ENCODE data around the gene BRD9. TPM values are rescaled to one million over a fixed set of nuclear protein-coding genes. Genes with fewer than 3 reads are reported as not detected.

BRD9 gene
- total and polyA plus RNA-seq, 2 donors (not counting 1 experiment from before 2014, with no cell fraction given): 13.0 to 35.3 TPM

DNA sequence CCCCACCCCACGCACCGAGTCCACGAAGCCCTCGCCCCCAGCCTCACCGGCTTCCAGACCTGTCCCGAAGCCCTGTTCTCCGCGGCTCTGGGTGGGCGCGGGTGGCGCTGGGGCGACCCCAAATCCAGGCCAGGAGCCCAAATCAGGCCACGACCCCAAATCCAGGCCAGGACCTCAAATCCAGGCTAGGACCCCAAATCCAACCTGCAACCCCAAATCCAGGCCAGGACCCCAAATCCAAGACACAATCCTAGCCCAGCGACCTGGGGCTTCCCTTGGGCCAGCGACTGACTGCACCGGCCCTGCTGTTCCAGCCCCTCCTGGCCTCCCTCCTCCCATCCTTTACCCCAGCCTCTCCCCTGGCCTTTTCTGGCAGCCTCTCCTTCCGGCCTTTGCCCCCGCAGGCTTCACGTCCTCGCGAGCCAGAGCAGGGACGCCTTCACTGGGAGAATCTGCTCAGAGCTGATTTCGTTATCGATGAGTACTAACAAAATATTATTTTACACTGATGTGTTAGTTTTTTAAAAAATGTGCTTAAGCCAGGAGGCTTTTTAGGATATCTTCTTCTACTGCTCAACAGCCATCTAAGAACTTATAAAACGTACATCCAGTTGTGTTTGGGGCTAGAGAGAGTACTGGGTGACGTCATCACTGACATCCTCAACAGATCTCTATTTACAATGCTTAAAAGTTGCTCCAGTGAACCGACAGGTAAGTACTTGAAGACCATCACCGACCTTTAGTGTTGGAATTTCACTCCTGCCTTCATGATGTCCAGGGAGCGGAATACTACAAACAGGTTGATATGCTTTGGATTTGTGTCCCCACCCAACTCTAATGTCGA lies 34.8 kb upstream of the BRD9 start:
- peaks cover 4% of the 10 kb centered on the region for H3K27me3 ChIP-seq (ENCODE audit: control insufficient read depth, insufficient read depth, low read length)
- no peaks in the 10 kb centered on the region for H4K20me1 ChIP-seq (ENCODE audit: control insufficient read depth, extremely low read depth, insufficient read depth, low read length)
- no peak overlapping the region for H3K9ac ChIP-seq (ENCODE audit: insufficient read depth, low read length)
- no peak overlapping the region for H2AFZ ChIP-seq (ENCODE audit: low read length)
- peaks cover 3% of the 10 kb centered on the region for H3K4me1 ChIP-seq (ENCODE audit: control insufficient read depth, extremely low read depth, insufficient read depth, low read length)
- H3K36me3 ChIP-seq (ENCODE audit: control insufficient read depth, insufficient read depth, low read length): peaks cover 2% of the 10 kb centered on the region
- H3K27ac ChIP-seq (ENCODE audit: insufficient read depth, low read length): no peak overlapping the region
- H3K4me3 ChIP-seq (replicated peaks in 1 of 4; ENCODE audit: control extremely low read depth in 1 of 4, insufficient read depth in 1 of 4, low read depth in 3 of 4, low read length in 4 of 4): no peak overlapping the region
- no peak for DNase-seq (ENCODE audit: low read depth in 2 of 2)
- TF ChIP-seq, protein P1, sequence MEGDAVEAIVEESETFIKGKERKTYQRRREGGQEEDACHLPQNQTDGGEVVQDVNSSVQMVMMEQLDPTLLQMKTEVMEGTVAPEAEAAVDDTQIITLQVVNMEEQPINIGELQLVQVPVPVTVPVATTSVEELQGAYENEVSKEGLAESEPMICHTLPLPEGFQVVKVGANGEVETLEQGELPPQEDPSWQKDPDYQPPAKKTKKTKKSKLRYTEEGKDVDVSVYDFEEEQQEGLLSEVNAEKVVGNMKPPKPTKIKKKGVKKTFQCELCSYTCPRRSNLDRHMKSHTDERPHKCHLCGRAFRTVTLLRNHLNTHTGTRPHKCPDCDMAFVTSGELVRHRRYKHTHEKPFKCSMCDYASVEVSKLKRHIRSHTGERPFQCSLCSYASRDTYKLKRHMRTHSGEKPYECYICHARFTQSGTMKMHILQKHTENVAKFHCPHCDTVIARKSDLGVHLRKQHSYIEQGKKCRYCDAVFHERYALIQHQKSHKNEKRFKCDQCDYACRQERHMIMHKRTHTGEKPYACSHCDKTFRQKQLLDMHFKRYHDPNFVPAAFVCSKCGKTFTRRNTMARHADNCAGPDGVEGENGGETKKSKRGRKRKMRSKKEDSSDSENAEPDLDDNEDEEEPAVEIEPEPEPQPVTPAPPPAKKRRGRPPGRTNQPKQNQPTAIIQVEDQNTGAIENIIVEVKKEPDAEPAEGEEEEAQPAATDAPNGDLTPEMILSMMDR (conservative IDR thresholded peaks at IDR 0.05 in 1 of 2, IDR thresholded peaks at IDR 0.05 in 1 of 2; ENCODE audit: low read depth in 1 of 2, low read length in 2 of 2): no peak
- no peak for TF ChIP-seq EZH2 (IDR thresholded peaks at IDR 0.05; ENCODE audit: low read length, missing control alignments)
- H3K4me2 ChIP-seq (ENCODE audit: extremely low read depth, insufficient read depth, low read length): no peak overlapping the region
- H3K9me3 ChIP-seq (ENCODE audit: control insufficient read depth, insufficient read depth, low read depth, low read length): no peaks in the 10 kb centered on the region
- H3K79me2 ChIP-seq (ENCODE audit: control insufficient read depth, insufficient read depth, low read length): no peaks in the 10 kb centered on the region

DNA sequence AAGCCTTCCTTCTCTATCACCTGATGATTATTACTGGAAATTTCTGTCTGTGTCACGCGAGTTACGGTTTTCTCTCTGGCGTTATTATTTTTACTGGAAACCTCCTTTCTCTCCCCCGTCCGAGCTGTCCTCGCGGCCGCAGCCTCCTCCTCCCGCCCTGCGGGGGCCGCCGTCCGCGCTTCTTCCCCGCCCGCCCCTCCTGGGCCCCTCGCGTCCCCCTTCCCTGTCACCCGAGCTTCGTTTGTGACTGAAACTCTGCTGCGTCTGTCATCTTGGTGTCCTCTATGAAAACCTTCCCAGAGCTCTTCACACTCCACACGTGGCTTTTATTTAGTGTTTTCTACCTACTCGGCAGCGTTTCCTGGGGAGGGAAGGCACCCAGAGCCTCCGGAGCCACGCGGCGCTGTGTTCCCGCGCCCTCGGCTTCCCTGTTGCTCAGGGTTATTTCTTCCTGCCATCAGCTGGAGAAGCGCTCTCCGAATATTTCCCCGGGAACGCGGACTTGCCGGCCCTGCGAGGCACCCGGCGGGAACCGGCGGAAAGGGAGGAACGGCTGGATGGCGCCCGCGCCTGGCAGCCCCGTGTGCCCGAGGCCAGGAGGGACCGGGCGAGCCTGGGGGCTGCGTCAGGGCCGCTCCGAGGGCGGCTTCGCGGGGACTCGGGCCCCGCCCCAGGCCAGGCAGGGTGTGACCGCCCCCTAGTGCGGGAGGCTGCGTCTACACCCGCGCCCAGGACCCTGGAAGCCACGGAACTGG lies 34.0 kb upstream of the BRD9 start:
- no peak overlapping the region for H3K27ac ChIP-seq (ENCODE audit: insufficient read depth, low read length)
- peak overlapping the region; percentile 13 for H3K4me2 ChIP-seq (ENCODE audit: extremely low read depth, insufficient read depth, low read length)
- peaks cover 4% of the 10 kb centered on the region for H3K27me3 ChIP-seq (ENCODE audit: control insufficient read depth, insufficient read depth, low read length)
- H2AFZ ChIP-seq (ENCODE audit: low read length): no peak overlapping the region
- H3K36me3 ChIP-seq (ENCODE audit: control insufficient read depth, insufficient read depth, low read length): peaks cover 2% of the 10 kb centered on the region
- no peak overlapping the region for H3K9ac ChIP-seq (ENCODE audit: insufficient read depth, low read length)
- H3K4me3 ChIP-seq (replicated peaks in 1 of 4; ENCODE audit: control extremely low read depth in 1 of 4, insufficient read depth in 1 of 4, low read depth in 3 of 4, low read length in 4 of 4): peak overlapping the region in 2 of 4 experiments; percentile 37 to 48
- H4K20me1 ChIP-seq (ENCODE audit: control insufficient read depth, extremely low read depth, insufficient read depth, low read length): no peaks in the 10 kb centered on the region
- DNase-seq (ENCODE audit: low read depth in 2 of 2): peak; percentile 18 to 29
- no peaks in the 10 kb centered on the region for H3K4me1 ChIP-seq (ENCODE audit: control insufficient read depth, extremely low read depth, insufficient read depth, low read length)
- H3K9me3 ChIP-seq (ENCODE audit: control insufficient read depth, insufficient read depth, low read depth, low read length): no peaks in the 10 kb centered on the region
- H3K79me2 ChIP-seq (ENCODE audit: control insufficient read depth, insufficient read depth, low read length): no peaks in the 10 kb centered on the region
- TF ChIP-seq, protein P1 (conservative IDR thresholded peaks at IDR 0.05 in 1 of 2, IDR thresholded peaks at IDR 0.05 in 1 of 2; ENCODE audit: low read depth in 1 of 2, low read length in 2 of 2): peak; percentile 8 to 32
- TF ChIP-seq EZH2 (IDR thresholded peaks at IDR 0.05; ENCODE audit: low read length, missing control alignments): no peak

DNA sequence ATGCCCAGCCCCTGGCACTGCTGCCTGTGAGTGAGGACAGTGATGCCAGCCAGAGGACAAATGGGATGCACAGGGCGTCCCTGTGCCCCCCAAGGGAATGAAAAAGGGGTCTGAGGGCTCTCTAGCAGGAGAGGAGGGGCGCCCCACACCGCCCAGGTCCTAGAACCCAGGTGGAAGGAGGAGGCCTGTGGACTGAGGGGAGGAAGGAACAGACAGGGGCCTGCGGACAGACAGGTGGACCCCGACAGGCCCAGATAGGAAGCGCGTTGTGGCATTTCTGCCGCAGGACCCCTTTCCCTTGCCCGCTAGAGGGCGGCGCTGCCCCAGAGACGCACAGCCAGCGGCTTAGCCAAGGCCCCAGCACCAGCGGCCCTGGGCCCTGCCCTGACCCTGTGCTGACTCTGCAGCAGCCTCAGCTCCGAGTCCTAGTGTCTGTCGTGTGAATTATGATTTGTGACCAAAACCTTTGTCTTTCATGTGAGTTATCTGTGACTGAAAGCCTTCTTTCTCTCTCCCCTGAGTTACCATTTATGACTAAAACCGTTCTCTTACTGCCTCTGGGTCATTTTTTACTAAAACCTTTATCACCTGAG lies 30.8 kb upstream of the BRD9 start:
- H4K20me1 ChIP-seq (ENCODE audit: control insufficient read depth, extremely low read depth, insufficient read depth, low read length): no peaks in the 10 kb centered on the region
- no peaks in the 10 kb centered on the region for H3K79me2 ChIP-seq (ENCODE audit: control insufficient read depth, insufficient read depth, low read length)
- H3K4me2 ChIP-seq (ENCODE audit: extremely low read depth, insufficient read depth, low read length): no peak overlapping the region
- no peak overlapping the region for H3K9ac ChIP-seq (ENCODE audit: insufficient read depth, low read length)
- H3K4me1 ChIP-seq (ENCODE audit: control insufficient read depth, extremely low read depth, insufficient read depth, low read length): no peaks in the 10 kb centered on the region
- DNase-seq (ENCODE audit: low read depth in 2 of 2): peak; percentile 40 to 64
- no peak overlapping the region for H2AFZ ChIP-seq (ENCODE audit: low read length)
- H3K27me3 ChIP-seq (ENCODE audit: control insufficient read depth, insufficient read depth, low read length): peaks cover 4% of the 10 kb centered on the region
- TF ChIP-seq, protein P1 (conservative IDR thresholded peaks at IDR 0.05 in 1 of 2, IDR thresholded peaks at IDR 0.05 in 1 of 2; ENCODE audit: low read depth in 1 of 2, low read length in 2 of 2): peak; percentile 84 to 89
- no peak for TF ChIP-seq EZH2 (IDR thresholded peaks at IDR 0.05; ENCODE audit: low read length, missing control alignments)
- no peak overlapping the region for H3K27ac ChIP-seq (ENCODE audit: insufficient read depth, low read length)
- H3K4me3 ChIP-seq (replicated peaks in 1 of 4; ENCODE audit: control extremely low read depth in 1 of 4, insufficient read depth in 1 of 4, low read depth in 3 of 4, low read length in 4 of 4): no peak overlapping the region
- H3K36me3 ChIP-seq (ENCODE audit: control insufficient read depth, insufficient read depth, low read length): peaks cover 2% of the 10 kb centered on the region
- no peaks in the 10 kb centered on the region for H3K9me3 ChIP-seq (ENCODE audit: control insufficient read depth, insufficient read depth, low read depth, low read length)

Measured in fibroblast of lung (primary cell).